HepG2 (cell line): ENCODE measurements around the gene ERF. TPM values are rescaled to one million over a fixed set of nuclear protein-coding genes. Genes with fewer than 3 reads are reported as not detected.

Source experiments
- ATAC-seq: fragments of 200-7000 bp; cut with Tn5 transposase; 3 replicates; pipeline ENCODE4 v1.9.1; 2020; ENCODE audit warnings: mild to moderate bottlenecking, moderate library complexity
- BruUV-seq: library from RNA; stranded (reverse); fragments of 400-500 nt; replicated peaks from 2 replicates; lab custom pipeline; 2021; lab: Mats Ljungman, UMichigan
- CTCF ChIA-PET: fragments of 300-600 bp; formaldehyde crosslinking; extraction: SDS; loops from one replicate; lab custom pipeline; 2021; ENCODE audit warnings: low total read pairs, inconsistent platforms, low intra/inter-chr PET ratio; lab: Yijun Ruan, JAX
- POLR2A ChIA-PET: fragments of 350-600 bp; sonication (Branson Sonifier 250); formaldehyde crosslinking; loops from one replicate; lab custom pipeline; 2020; ENCODE audit warnings: antibody characterized with exemption, inconsistent platforms; lab: Yijun Ruan, JAX
- DNase-seq: peaks from one replicate; pipeline ENCODE4 v3.0.0-alpha.2; 2015; ENCODE audit warnings: low spot score
- FAIRE-seq: peaks from 3 replicates; lab custom pipeline; 2011; peaks lifted over from hg19 to GRCh38; lab: Jason Lieb, UNC
- H2AFZ ChIP-seq: one replicate; pipeline ENCODE4 v1.6.1; 2011; ENCODE audit warnings: low read length, inconsistent platforms
- H3K27ac ChIP-seq: fragments of 300-600 bp; 3 replicates; pipeline ENCODE4 v1.8.0; 2011; ENCODE audit warnings: mixed run types, mild to moderate bottlenecking, mixed read lengths, low read length, inconsistent platforms; ENCODE audit not compliant: insufficient read depth; ENCODE audit errors: extremely low read length
- H3K27me3 ChIP-seq, 2 experiments: fragments of 200-600 bp in 1 of 2; 2 replicates in 1 of 2; 3 replicates in 1 of 2; pipeline versions ENCODE4 v1.6.0 to v1.8.0; 2011; ENCODE audit warnings: low read length in 2 of 2, mild to moderate bottlenecking in 2 of 2, moderate library complexity in 2 of 2, inconsistent platforms in 1 of 2; ENCODE audit not compliant: insufficient read depth in 2 of 2, control insufficient read depth in 1 of 2
- H3K36me3 ChIP-seq, 2 experiments: fragments of 200-600 bp in 1 of 2; replicated peaks in 1 of 2; 2 replicates in 1 of 2; 3 replicates in 1 of 2; pipeline versions ENCODE4 v1.5.1 to v1.8.0; 2011; ENCODE audit warnings: low read length in 2 of 2, inconsistent platforms in 1 of 2; ENCODE audit not compliant: insufficient read depth in 2 of 2, control insufficient read depth in 1 of 2
- H3K4me1 ChIP-seq: 2 replicates; pipeline ENCODE4 v1.5.1; 2012; ENCODE audit warnings: low read length, inconsistent platforms; ENCODE audit not compliant: insufficient read depth
- H3K4me2 ChIP-seq: 2 replicates; pipeline ENCODE4 v1.6.0; 2011; ENCODE audit warnings: low read depth, low read length, inconsistent platforms
- H3K4me3 ChIP-seq, 3 experiments: fragments of 200-600 bp in 1 of 3; sonication (generic), shearing (Covaris generic) in 1 of 3; replicated peaks in 1 of 3; 2 replicates each; pipeline ENCODE4 v1.5.1; 2011 to 2016; ENCODE audit warnings: low read length in 3 of 3, inconsistent platforms in 2 of 3, low read depth in 2 of 3, mild to moderate bottlenecking in 2 of 3, control low read depth in 1 of 3, mixed read lengths in 1 of 3; ENCODE audit not compliant: insufficient read depth in 1 of 3
- H3K79me2 ChIP-seq: one replicate; pipeline ENCODE4 v1.6.1; 2011; ENCODE audit warnings: low read length, inconsistent platforms; ENCODE audit not compliant: insufficient read depth
- H3K9ac ChIP-seq: 2 replicates; pipeline ENCODE4 v1.6.0; 2011; ENCODE audit warnings: mild to moderate bottlenecking, low read depth, low read length, inconsistent platforms; ENCODE audit not compliant: insufficient read depth
- H3K9me3 ChIP-seq: 2 replicates; pipeline ENCODE4 v1.5.1; 2012; ENCODE audit warnings: mild to moderate bottlenecking, low read length
- H4K20me1 ChIP-seq: 2 replicates; pipeline ENCODE4 v1.6.0; 2011; ENCODE audit warnings: inconsistent platforms, mild to moderate bottlenecking, low read length, moderate library complexity; ENCODE audit not compliant: insufficient read depth
- CCAR2 ChIP-seq: fragments of 200-400 bp; formaldehyde crosslinking; optimal IDR thresholded peaks from 2 replicates; pipeline ENCODE3; 2018; ENCODE audit warnings: low read depth, mild to moderate bottlenecking, low read length, moderate library complexity
- CENPX ChIP-seq: sonication (generic); formaldehyde crosslinking; IDR thresholded peaks from 2 replicates; pipeline ENCODE4 v1.9.0; 2021; ENCODE audit warnings: mild to moderate bottlenecking, missing genetic modification reagents, moderate library complexity
- FOXC1 ChIP-seq: sonication (generic); formaldehyde crosslinking; IDR thresholded peaks from 2 replicates; pipeline ENCODE4 v1.8.0; 2022; ENCODE audit warnings: mild to moderate bottlenecking, missing genetic modification reagents, borderline replicate concordance
- NCOA2 ChIP-seq: sonication (generic); formaldehyde crosslinking; IDR thresholded peaks from 2 replicates; pipeline ENCODE4 v1.8.0; 2022; ENCODE audit warnings: inconsistent platforms
- ZNF264 ChIP-seq: sonication (generic); formaldehyde crosslinking; IDR thresholded peaks from 2 replicates; pipeline ENCODE4 v1.4.0; 2020; ENCODE audit warnings: missing genetic modification reagents
- ZNF274 ChIP-seq: sonication (generic); formaldehyde crosslinking; IDR thresholded peaks from 2 replicates; pipeline ENCODE4 v1.5.1; 2020; ENCODE audit warnings: mild to moderate bottlenecking, missing genetic modification reagents
- ZNF550 ChIP-seq: sonication (generic); formaldehyde crosslinking; IDR thresholded peaks from 2 replicates; pipeline ENCODE4 v1.4.0; 2020; ENCODE audit warnings: mild to moderate bottlenecking, missing genetic modification reagents, borderline replicate concordance
- ZNF761 ChIP-seq: sonication (generic); formaldehyde crosslinking; conservative IDR thresholded peaks from 2 replicates; pipeline ENCODE4 v1.4.0; 2020; ENCODE audit warnings: mild to moderate bottlenecking, missing genetic modification reagents
- ZNF839 ChIP-seq: sonication (generic); formaldehyde crosslinking; IDR thresholded peaks from 2 replicates; pipeline ENCODE4 v1.4.0; 2020; ENCODE audit warnings: missing genetic modification reagents, mild to moderate bottlenecking, borderline replicate concordance
- ZSCAN22 ChIP-seq: sonication (generic); formaldehyde crosslinking; IDR thresholded peaks from 2 replicates; pipeline ENCODE4 v1.4.0; 2020; ENCODE audit warnings: mild to moderate bottlenecking, missing genetic modification reagents
- WGBS: methylation state at CpG from one replicate; pipeline ENCODE4 v1.1.6; 2017; ENCODE audit warnings: low lambda C conversion rate; 5-methylcytosine and 5-hydroxymethylcytosine counted together
- in situ Hi-C: cut with HindIII; loops from 2 replicates; pipeline ENCODE4 v1.10.0; 2017; ENCODE audit warnings: low pct_unique_long_range_greater_than_20kb; ENCODE audit not compliant: extremely low pct_ligation_motif_present
- intact Hi-C: fragments of 100-400 bp; cut with micrococcal nuclease; formaldehyde crosslinking; loops from one replicate; pipeline ENCODE4 v1.10.0; 2022; ENCODE audit not compliant: unreplicated experiment
- polyA plus RNA-seq, 8 experiments: library from polyadenylated mRNA; depleted of rRNA in 3 of 8; stranded (reverse) in 7 of 8; unstranded in 1 of 8; fragments of >200 nt; fragmentation: Illumina TruSeq in 4 of 8; extraction: Trizol in 4 of 8; gene quantifications; 2 replicates each; pipeline versions ENCODE4 v1.2.1 to v1.2.3, GENCODE V29; 2011 to 2016; ENCODE audit warnings: low read depth in 4 of 8, missing spikeins in 1 of 8, mixed read lengths in 1 of 8; ENCODE audit not compliant: insufficient read depth in 1 of 8
- total RNA-seq, 5 experiments: library from RNA; depleted of rRNA; stranded (reverse); fragments of >200 nt; fragmentation: Illumina TruSeq; extraction: Trizol; gene quantifications; 2 replicates each; pipeline ENCODE4 v1.2.3, GENCODE V29; 2016; ENCODE audit warnings: low read depth in 1 of 5
- TF ChIP-seq, protein P1 (sequence below): sonication (generic); formaldehyde crosslinking; IDR thresholded peaks from 2 replicates; pipeline ENCODE4 v1.4.0; 2020; ENCODE audit warnings: missing genetic modification reagents
- TF ChIP-seq, protein P2 (sequence below): sonication (generic); formaldehyde crosslinking; IDR thresholded peaks from 2 replicates; pipeline ENCODE4 v1.9.0; 2021; ENCODE audit warnings: missing genetic modification reagents, mild to moderate bottlenecking, borderline replicate concordance
- TF ChIP-seq, protein P3 (sequence below): sonication (generic); formaldehyde crosslinking; IDR thresholded peaks from 2 replicates; pipeline ENCODE4 v1.8.0; 2022; ENCODE audit warnings: mild to moderate bottlenecking, missing genetic modification reagents

The ERF gene
- total and polyA plus RNA-seq, 2 of the 13 experiments (the other 11 are each of a cell fraction or from before 2014, with no cell fraction given) = 67.1 to 69.9 TPM

DNA sequence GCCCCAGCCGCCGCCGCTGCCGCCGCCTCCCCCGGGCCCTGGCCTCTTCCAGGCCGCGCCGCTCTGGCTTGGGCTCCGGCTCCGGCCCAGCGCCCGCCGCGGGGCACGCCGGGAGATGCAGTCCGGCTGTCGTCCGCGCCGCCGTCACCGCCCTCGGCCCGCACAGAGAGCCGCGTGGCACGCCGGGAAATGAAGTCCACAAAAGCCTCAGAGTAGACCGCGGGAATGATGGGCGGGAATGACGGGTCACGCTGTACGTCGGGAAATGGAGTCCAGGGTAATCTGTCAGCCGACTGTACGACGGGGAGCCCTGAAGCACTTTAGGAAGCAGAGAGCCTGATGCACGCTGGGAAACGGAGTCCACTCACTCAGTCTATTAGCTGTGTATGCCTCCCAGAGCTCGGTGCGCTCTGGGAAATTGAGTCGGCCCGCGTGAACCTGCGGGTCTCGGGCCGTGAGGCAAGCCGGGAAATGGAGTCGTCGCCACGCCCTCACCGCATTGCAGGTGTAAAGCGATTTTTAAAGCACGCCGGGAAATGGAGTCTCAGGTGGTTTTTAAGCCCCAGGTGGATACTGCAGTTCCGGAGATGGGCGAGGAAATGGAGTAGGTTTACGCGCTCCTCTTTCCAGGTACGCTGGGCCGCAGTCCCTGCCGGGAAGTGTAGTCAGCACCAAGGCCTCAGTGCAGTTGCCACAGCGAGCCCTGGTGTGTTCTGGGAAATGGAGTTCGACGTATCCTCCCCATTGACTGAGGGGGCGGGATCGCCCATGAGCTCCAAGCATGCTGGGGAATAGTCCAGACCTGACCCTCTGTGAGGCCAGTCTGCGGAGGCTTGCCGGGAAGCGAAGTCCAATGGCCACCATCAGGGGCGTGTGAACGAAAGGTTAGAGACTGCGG is 12.2 kb downstream of the ERF start, which contains the start of gene GSK3A:
Gene GSK3A, minus strand, starts transcription at position 91 of the 898 bp plus-strand sequence. CDS start 137 bp downstream, outside the sequence.
- peak within 1 kb of the TSS; percentile 97 for H3K9ac ChIP-seq
- POLR2A ChIA-PET = interaction anchor here (0.6 to 6.6 kb wide), 26 partner anchors 9 to 359 kb away, joined by 3 to 117 read pairs (median 7); partner anchors contain the start of genes CEACAM1, CIC, DEDD2 and PAFAH1B3
- TF ChIP-seq, protein P1, sequence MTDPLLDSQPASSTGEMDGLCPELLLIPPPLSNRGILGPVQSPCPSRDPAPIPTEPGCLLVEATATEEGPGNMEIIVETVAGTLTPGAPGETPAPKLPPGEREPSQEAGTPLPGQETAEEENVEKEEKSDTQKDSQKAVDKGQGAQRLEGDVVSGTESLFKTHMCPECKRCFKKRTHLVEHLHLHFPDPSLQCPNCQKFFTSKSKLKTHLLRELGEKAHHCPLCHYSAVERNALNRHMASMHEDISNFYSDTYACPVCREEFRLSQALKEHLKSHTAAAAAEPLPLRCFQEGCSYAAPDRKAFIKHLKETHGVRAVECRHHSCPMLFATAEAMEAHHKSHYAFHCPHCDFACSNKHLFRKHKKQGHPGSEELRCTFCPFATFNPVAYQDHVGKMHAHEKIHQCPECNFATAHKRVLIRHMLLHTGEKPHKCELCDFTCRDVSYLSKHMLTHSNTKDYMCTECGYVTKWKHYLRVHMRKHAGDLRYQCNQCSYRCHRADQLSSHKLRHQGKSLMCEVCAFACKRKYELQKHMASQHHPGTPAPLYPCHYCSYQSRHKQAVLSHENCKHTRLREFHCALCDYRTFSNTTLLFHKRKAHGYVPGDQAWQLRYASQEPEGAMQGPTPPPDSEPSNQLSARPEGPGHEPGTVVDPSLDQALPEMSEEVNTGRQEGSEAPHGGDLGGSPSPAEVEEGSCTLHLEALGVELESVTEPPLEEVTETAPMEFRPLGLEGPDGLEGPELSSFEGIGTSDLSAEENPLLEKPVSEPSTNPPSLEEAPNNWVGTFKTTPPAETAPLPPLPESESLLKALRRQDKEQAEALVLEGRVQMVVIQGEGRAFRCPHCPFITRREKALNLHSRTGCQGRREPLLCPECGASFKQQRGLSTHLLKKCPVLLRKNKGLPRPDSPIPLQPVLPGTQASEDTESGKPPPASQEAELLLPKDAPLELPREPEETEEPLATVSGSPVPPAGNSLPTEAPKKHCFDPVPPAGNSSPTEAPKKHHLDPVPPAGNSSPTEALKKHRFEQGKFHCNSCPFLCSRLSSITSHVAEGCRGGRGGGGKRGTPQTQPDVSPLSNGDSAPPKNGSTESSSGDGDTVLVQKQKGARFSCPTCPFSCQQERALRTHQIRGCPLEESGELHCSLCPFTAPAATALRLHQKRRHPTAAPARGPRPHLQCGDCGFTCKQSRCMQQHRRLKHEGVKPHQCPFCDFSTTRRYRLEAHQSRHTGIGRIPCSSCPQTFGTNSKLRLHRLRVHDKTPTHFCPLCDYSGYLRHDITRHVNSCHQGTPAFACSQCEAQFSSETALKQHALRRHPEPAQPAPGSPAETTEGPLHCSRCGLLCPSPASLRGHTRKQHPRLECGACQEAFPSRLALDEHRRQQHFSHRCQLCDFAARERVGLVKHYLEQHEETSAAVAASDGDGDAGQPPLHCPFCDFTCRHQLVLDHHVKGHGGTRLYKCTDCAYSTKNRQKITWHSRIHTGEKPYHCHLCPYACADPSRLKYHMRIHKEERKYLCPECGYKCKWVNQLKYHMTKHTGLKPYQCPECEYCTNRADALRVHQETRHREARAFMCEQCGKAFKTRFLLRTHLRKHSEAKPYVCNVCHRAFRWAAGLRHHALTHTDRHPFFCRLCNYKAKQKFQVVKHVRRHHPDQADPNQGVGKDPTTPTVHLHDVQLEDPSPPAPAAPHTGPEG = no peak
- no peak for TF ChIP-seq CENPX (CRISPR knock-in tag)
- TF ChIP-seq ZSCAN22 (CRISPR knock-in tag) = no peak
- TF ChIP-seq FOXC1 = no peak
- no peak; the same call in 1 of the 2 replicates for TF ChIP-seq ZNF274 (CRISPR knock-in tag)
- TF ChIP-seq ZNF264 (CRISPR knock-in tag) = no peak
- 0 out of 2 replicates have a peak, but pooled peaks have one; percentile 1 for TF ChIP-seq ZNF761
- no peak for TF ChIP-seq ZNF550 (CRISPR knock-in tag)
- TF ChIP-seq, protein P2, sequence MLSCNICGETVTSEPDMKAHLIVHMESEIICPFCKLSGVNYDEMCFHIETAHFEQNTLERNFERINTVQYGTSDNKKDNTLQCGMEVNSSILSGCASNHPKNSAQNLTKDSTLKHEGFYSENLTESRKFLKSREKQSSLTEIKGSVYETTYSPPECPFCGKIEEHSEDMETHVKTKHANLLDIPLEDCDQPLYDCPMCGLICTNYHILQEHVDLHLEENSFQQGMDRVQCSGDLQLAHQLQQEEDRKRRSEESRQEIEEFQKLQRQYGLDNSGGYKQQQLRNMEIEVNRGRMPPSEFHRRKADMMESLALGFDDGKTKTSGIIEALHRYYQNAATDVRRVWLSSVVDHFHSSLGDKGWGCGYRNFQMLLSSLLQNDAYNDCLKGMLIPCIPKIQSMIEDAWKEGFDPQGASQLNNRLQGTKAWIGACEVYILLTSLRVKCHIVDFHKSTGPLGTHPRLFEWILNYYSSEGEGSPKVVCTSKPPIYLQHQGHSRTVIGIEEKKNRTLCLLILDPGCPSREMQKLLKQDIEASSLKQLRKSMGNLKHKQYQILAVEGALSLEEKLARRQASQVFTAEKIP (CRISPR knock-in tag) = no peak
- TF ChIP-seq, protein P3, sequence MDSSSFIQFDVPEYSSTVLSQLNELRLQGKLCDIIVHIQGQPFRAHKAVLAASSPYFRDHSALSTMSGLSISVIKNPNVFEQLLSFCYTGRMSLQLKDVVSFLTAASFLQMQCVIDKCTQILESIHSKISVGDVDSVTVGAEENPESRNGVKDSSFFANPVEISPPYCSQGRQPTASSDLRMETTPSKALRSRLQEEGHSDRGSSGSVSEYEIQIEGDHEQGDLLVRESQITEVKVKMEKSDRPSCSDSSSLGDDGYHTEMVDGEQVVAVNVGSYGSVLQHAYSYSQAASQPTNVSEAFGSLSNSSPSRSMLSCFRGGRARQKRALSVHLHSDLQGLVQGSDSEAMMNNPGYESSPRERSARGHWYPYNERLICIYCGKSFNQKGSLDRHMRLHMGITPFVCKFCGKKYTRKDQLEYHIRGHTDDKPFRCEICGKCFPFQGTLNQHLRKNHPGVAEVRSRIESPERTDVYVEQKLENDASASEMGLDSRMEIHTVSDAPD (CRISPR knock-in tag) = peak; percentile 4; the same call in 1 of the 2 replicates
- TF ChIP-seq ZNF839 = peak; percentile 45; the same call in 1 of the 2 replicates
- no peak for TF ChIP-seq CCAR2
- TF ChIP-seq NCOA2 (CRISPR knock-in tag) = peak; percentile 14

More for the DNA sequence above, 12.2 kb downstream of the ERF start, which contains the start of gene GSK3A:
- H3K27ac ChIP-seq = peak within 1 kb of the TSS; percentile 92
- H3K27me3 ChIP-seq = no peaks in the 10 kb centered on the region; a peak in 1 of 5 replicates
- BruUV-seq = no TSS peak
- CTCF ChIA-PET = interaction anchor here (4.3 kb wide), 1 partner anchor 48 kb away, joined by 34 read pairs; no protein-coding TSS in a partner anchor
- H3K36me3 ChIP-seq = peaks cover 0 to 18% of the 10 kb centered on the region in 2 experiments; a peak in 3 of 5 replicates
- ATAC-seq (peak; percentile 80), FAIRE-seq (peak; percentile 99), DNase-seq (peak; percentile 99)
- peak within 1 kb of the TSS; percentile 6 for H2AFZ ChIP-seq
- intact Hi-C loops = loop anchor here (1.0 kb wide), 2 partner anchors 22 to 49 kb away; partner anchors contain the start of gene ZNF526
- peaks cover 50% of the 10 kb centered on the region for H3K4me1 ChIP-seq
- in situ Hi-C loops = no loop called here
- peaks cover 20% of the 10 kb centered on the region for H3K79me2 ChIP-seq
- peaks cover 13% of the 10 kb centered on the region; the same call in 1 of the 2 replicates for H4K20me1 ChIP-seq
- peak within 1 kb of the TSS; percentile 94 for H3K4me2 ChIP-seq
- H3K4me3 ChIP-seq = peak within 1 kb of the TSS; percentile 79 to 90 (median 81)
- 1% methylated on average over 18 of the region's 76 CpGs for WGBS
- H3K9me3 ChIP-seq = no peaks in the 10 kb centered on the region
